Smooth muscle cell (in vitro differentiated cells): Measurements from ENCODE around the gene RIPK3. TPM values are rescaled to one million over a fixed set of nuclear protein-coding genes. Genes with fewer than 3 reads are reported as not detected.
A peak's percentile ranks its signal among the peaks of the same experiment; 100 is the strongest.

Experiments used
- DNase-seq: peaks from one replicate; lab custom pipeline; 2025; ENCODE audit not compliant: unreplicated experiment; lab: John Stamatoyannopoulos, UW
- H2AFZ ChIP-seq: fragments of 200-600 bp; sonication (generic); 2 replicates; pipeline ENCODE4 v1.6.0; 2016; ENCODE audit warnings: antibody characterized with exemption, low read depth, mild to moderate bottlenecking
- H3F3A ChIP-seq: fragments of 200-600 bp; sonication (generic); 2 replicates; pipeline ENCODE4 v1.6.0; 2017; ENCODE audit warnings: antibody characterized with exemption, low read depth
- H3K27ac ChIP-seq: fragments of 200-600 bp; sonication (generic); 2 replicates; pipeline ENCODE4 v1.5.1; 2016; ENCODE audit warnings: low read depth, mild to moderate bottlenecking
- H3K27me3 ChIP-seq: fragments of 200-600 bp; sonication (generic); 2 replicates; pipeline ENCODE4 v1.6.1; 2016; ENCODE audit warnings: low read depth, mild to moderate bottlenecking
- H3K36me3 ChIP-seq: fragments of 200-600 bp; sonication (generic); 2 replicates; pipeline ENCODE4 v1.5.1; 2016; ENCODE audit warnings: low read depth
- H3K4me1 ChIP-seq: fragments of 200-600 bp; sonication (generic); 2 replicates; pipeline ENCODE4 v1.5.1; 2016; ENCODE audit warnings: low read depth
- H3K4me2 ChIP-seq: fragments of 200-600 bp; sonication (generic); 2 replicates; pipeline ENCODE4 v1.6.0; 2016; ENCODE audit warnings: mild to moderate bottlenecking
- H3K4me3 ChIP-seq: fragments of 200-600 bp; sonication (generic); 2 replicates; pipeline ENCODE4 v1.5.1; 2016; ENCODE audit warnings: mild to moderate bottlenecking
- H3K79me2 ChIP-seq: fragments of 200-600 bp; sonication (generic); 2 replicates; pipeline ENCODE4 v1.6.0; 2016; ENCODE audit warnings: low read depth, mild to moderate bottlenecking
- H3K9ac ChIP-seq: fragments of 200-600 bp; sonication (generic); 2 replicates; pipeline ENCODE4 v1.6.0; 2016; ENCODE audit warnings: low read depth
- H3K9me3 ChIP-seq: fragments of 200-600 bp; sonication (generic); replicated peaks from 2 replicates; pipeline ENCODE4 v1.5.1; 2016; ENCODE audit warnings: low read depth
- H4K20me1 ChIP-seq: fragments of 200-600 bp; sonication (generic); 2 replicates; pipeline ENCODE4 v1.6.0; 2016; ENCODE audit warnings: low read depth
- CTCF ChIP-seq: fragments of 200-600 bp; sonication (generic); IDR thresholded peaks from 2 replicates; pipeline ENCODE4 v1.5.1; 2017; ENCODE audit warnings: borderline replicate concordance, mild to moderate bottlenecking, antibody characterized with exemption; ENCODE audit not compliant: insufficient read depth, poor library complexity, severe bottlenecking
- WGBS: methylation state at CpG from one replicate; pipeline ENCODE4 v1.1.7; 2016; ENCODE audit warnings: low lambda C conversion rate; 5-methylcytosine and 5-hydroxymethylcytosine counted together
- polyA plus RNA-seq: library from polyadenylated mRNA; unstranded; fragments of >200 nt; fragmentation: Nextera tagmentation; extraction: Ambion mirVana; gene quantifications from 2 replicates; pipeline ENCODE4 v1.2.1, GENCODE V29; 2016
- total RNA-seq: library from RNA; depleted of rRNA; stranded (reverse); fragments of >200 nt; gene quantifications from 2 replicates; pipeline ENCODE4 v1.2.3, GENCODE V29; 2014

RIPK3 gene
- total and polyA plus RNA-seq, 2 experiments from 2014 or later, result 1.3 TPM; not detected in 1

GRCh38 chr14:24300326-24300980 is 39.3 kb downstream of the RIPK3 start:
- DNase-seq, result no peak

GRCh38 chr14:24299255-24300191 is 40.3 kb downstream of the RIPK3 start, which contains the start of the genes DHRS1 and NOP9:
TSS of gene DHRS1 (minus strand) at chr14:24299780. CDS start at chr14:24299106, 674 bp downstream.
TSS of gene NOP9 (plus strand) at chr14:24299850. CDS start at chr14:24299955, 105 bp downstream.
- Histone ChIP-seq H3K9ac (peak within 1 kb of the TSS; percentile 92), H3K4me3 (peak within 1 kb of the TSS; percentile 88), H2AFZ (peak within 1 kb of the TSS; percentile 90), H3K27me3 (no peaks in the 10 kb centered on the region), H3K4me2 (peak within 1 kb of the TSS; percentile 99), H3K36me3 (no peaks in the 10 kb centered on the region), H3K9me3 (no peaks in the 10 kb centered on the region), H3K27ac (peak within 1 kb of the TSS; percentile 80), H4K20me1 (no peaks in the 10 kb centered on the region), H3K79me2 (peaks cover 16% of the 10 kb centered on the region), H3K4me1 (peaks cover 13% of the 10 kb centered on the region), H3F3A (peaks cover 7% of the 10 kb centered on the region)
- no peak for TF ChIP-seq CTCF
- 2% methylated on average over 64 of the region's 75 CpGs for WGBS
- DNase-seq, result peak; percentile 59

More at GRCh38 chr14:24300326-24300980, 39.3 kb downstream of the RIPK3 start:
- no peaks in the 10 kb centered on the region for H3K27me3 ChIP-seq
- peaks cover 13% of the 10 kb centered on the region for H3K4me1 ChIP-seq
- no peaks in the 10 kb centered on the region for H3K9me3 ChIP-seq
- peak overlapping the region; percentile 90 for H2AFZ ChIP-seq
- peak overlapping the region; percentile 99 for H3K4me2 ChIP-seq
- H3F3A ChIP-seq, result peaks cover 7% of the 10 kb centered on the region
- no peak for TF ChIP-seq CTCF
- WGBS, result 44% methylated on average over 16 of the region's 16 CpGs
- peak overlapping the region; percentile 92 for H3K9ac ChIP-seq
- H3K4me3 ChIP-seq, result peak overlapping the region; percentile 88
- peak overlapping the region; percentile 80 for H3K27ac ChIP-seq
- H3K79me2 ChIP-seq, result peaks cover 16% of the 10 kb centered on the region
- H3K36me3 ChIP-seq, result no peaks in the 10 kb centered on the region
- H4K20me1 ChIP-seq, result no peaks in the 10 kb centered on the region

GRCh38 chr14:24298892-24299254 is 40.9 kb downstream of the RIPK3 start:
- TF ChIP-seq CTCF, result no peak
- H3K4me1 ChIP-seq, result peaks cover 13% of the 10 kb centered on the region
- peak; percentile 17 for DNase-seq
- no peaks in the 10 kb centered on the region for H3K9me3 ChIP-seq
- peaks cover 16% of the 10 kb centered on the region for H3K79me2 ChIP-seq
- H3K27ac ChIP-seq, result peak overlapping the region; percentile 80
- H3K4me3 ChIP-seq, result peak overlapping the region; percentile 88
- no peaks in the 10 kb centered on the region for H3K36me3 ChIP-seq
- H4K20me1 ChIP-seq, result no peaks in the 10 kb centered on the region
- H3K4me2 ChIP-seq, result peak overlapping the region; percentile 99
- peaks cover 7% of the 10 kb centered on the region for H3F3A ChIP-seq
- no peaks in the 10 kb centered on the region for H3K27me3 ChIP-seq
- peak overlapping the region; percentile 92 for H3K9ac ChIP-seq
- 63% methylated on average over 7 of the region's 7 CpGs for WGBS
- H2AFZ ChIP-seq, result peak overlapping the region; percentile 90
